HG03060 (cell line): ENCODE measurements around the gene IZUMO1R.
"Not testable (repeated sequence)": the region's sequence is repeated elsewhere in the genome, so short reads cannot be mapped to it uniquely, and the experiment has no call there.

Experiments
- ATAC-seq: cut with Tn5 transposase; IDR thresholded peaks from one replicate; pipeline ENCODE4 v1.9.1; 2021; ENCODE audit warnings: low read depth, moderate number of reproducible peaks; ENCODE audit not compliant: unreplicated experiment

Gene IZUMO1R

DNA sequence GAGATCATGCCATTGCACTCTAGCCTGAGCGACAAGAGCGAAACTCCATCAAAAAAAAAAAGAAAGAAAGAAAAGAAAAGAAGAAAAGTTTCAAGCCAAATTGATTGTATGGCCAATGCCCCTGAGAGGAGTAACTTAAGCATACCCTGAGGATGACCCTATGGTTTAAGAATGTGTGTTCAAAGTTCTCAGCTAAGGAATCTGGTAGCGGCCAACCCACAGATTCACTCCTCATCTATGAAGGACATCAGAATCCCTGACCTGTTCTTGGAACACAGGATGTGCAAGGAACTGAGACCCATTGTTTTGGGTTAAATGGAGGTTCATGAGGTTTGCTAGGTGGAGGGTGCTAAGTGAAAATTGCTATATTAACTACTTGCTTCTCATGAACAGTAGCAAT lies 18.1 kb downstream of the IZUMO1R start:
- ATAC-seq = no peak

GRCh38 chr11:94325681-94326080 lies 21.3 kb downstream of the IZUMO1R start:
- no peak for ATAC-seq

DNA sequence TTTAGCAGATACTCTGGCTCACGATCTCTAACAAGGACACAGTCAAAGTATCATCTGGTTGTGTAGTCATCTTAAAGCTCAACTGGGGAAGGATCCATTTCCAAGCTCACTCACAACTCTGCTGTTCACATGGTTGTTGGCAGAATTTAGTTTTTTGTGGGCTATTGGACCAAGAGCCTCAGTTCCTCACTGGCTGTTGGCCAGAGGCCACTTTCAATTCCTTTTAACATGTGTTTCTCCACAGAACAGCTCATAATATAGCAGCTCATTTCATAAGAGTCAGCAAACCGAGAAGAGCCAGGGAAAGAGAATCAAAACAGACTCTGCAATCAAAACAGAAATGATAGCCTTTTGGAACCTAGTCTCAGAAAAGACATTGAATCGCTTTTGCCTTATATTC lies 22.6 kb downstream of the IZUMO1R start:
- ATAC-seq = no peak

GRCh38 chr11:94328587-94329080 lies 24.3 kb downstream of the IZUMO1R start:
- no peak for ATAC-seq

GRCh38 chr11:94329501-94329900 lies 25.1 kb downstream of the IZUMO1R start:
- ATAC-seq = no peak

- ATAC-seq = no peak
These were observed 26.4 kb downstream of the IZUMO1R start for GRCh38 chr11:94330789-94331188.

GRCh38 chr11:94332814-94333213 lies 28.4 kb downstream of the IZUMO1R start:
- ATAC-seq = no peak

GRCh38 chr11:94336033-94336432 lies 31.7 kb downstream of the IZUMO1R start:
- no peak for ATAC-seq

DNA sequence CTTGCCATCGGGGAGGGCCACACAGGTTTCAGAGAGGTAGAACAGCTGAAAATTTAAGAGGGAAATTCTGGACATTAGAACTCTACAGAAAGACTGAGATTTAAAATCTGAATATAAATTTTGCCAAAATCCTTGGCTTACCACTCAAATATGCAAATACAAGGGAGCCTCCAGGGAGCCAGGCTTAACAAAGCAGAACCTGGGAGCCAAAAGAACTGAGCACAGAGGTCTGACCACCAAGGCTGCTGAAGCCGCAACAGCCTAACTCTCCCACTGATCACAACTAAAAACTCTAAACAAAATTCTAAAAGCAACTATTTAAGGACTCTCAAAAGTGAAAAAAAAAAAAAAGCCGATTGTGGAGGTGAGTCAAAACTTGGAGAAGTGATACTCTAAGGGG lies 34.3 kb downstream of the IZUMO1R start:
- no peak for ATAC-seq

DNA sequence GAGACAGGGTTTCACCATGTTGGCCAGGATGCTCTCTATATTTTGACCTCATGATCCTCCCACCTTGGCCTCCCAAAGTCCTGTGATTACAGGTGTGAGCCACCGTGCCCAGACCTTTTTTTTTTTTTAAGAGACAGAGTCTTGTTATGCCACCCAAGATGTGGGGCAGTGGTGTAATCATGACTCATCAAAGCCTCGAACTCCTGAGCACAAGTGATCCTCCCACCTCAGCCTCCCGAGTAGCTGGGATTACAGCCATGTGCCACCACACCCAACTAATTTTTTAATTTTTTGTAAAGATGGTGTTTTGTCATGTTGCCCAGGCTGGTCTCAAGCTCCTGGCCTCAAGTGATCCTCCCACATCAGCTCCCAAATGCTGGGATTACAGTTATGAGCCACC lies 37.9 kb downstream of the IZUMO1R start:
- ATAC-seq = no peak

GRCh38 chr11:94343495-94343894 lies 39.1 kb downstream of the IZUMO1R start:
- no peak for ATAC-seq

- not testable (repeated sequence) for ATAC-seq
These were observed 41.9 kb downstream of the IZUMO1R start for GRCh38 chr11:94346311-94346710.

GRCh38 chr11:94350850-94351563 lies 46.6 kb downstream of the IZUMO1R start:
- ATAC-seq = not testable (repeated sequence)
